Fibroblast of the aortic adventitia (primary cell): ENCODE data around the gene CTIF. TPM values are rescaled to one million over a fixed set of nuclear protein-coding genes. Genes with fewer than 3 reads are reported as not detected.
A peak's percentile ranks its signal among the peaks of the same experiment; 100 is the strongest.

Experiments used
- DNase-seq: peaks from one replicate; pipeline ENCODE4 v3.0.0-alpha.2; 2010; ENCODE audit warnings: low read depth
- H3K4me3 ChIP-seq: 2 replicates; pipeline ENCODE4 v1.5.1; 2011; ENCODE audit warnings: low read depth, mild to moderate bottlenecking, control low read depth, low read length, moderate library complexity
- total RNA-seq: library from RNA; depleted of rRNA; stranded (reverse); fragments of >200 nt; gene quantifications from 2 replicates; pipeline ENCODE4 v1.2.3, GENCODE V29; 2012; ENCODE audit warnings: low replicate concordance
- TF ChIP-seq, protein P1 (sequence below): IDR thresholded peaks from 2 replicates; pipeline ENCODE4 v1.5.1; 2011; ENCODE audit warnings: mild to moderate bottlenecking, low read length, control low read depth, inconsistent platforms; ENCODE audit not compliant: insufficient read depth

The CTIF gene
- total RNA-seq, 1 donor, result 29.0 TPM

- DNase-seq, result no peak
- TF ChIP-seq, protein P1, sequence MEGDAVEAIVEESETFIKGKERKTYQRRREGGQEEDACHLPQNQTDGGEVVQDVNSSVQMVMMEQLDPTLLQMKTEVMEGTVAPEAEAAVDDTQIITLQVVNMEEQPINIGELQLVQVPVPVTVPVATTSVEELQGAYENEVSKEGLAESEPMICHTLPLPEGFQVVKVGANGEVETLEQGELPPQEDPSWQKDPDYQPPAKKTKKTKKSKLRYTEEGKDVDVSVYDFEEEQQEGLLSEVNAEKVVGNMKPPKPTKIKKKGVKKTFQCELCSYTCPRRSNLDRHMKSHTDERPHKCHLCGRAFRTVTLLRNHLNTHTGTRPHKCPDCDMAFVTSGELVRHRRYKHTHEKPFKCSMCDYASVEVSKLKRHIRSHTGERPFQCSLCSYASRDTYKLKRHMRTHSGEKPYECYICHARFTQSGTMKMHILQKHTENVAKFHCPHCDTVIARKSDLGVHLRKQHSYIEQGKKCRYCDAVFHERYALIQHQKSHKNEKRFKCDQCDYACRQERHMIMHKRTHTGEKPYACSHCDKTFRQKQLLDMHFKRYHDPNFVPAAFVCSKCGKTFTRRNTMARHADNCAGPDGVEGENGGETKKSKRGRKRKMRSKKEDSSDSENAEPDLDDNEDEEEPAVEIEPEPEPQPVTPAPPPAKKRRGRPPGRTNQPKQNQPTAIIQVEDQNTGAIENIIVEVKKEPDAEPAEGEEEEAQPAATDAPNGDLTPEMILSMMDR, result no peak
- H3K4me3 ChIP-seq, result no peak overlapping the region
These were observed 236.7 kb downstream of the CTIF start for GRCh38 chr18:48775372-48776155.

GRCh38 chr18:48776156-48776555 is 237.3 kb downstream of the CTIF start:
- no peak overlapping the region for H3K4me3 ChIP-seq
- TF ChIP-seq, protein P1, result no peak
- no peak for DNase-seq

- DNase-seq, result no peak
- TF ChIP-seq, protein P1, result no peak
- no peak overlapping the region for H3K4me3 ChIP-seq
These were observed 237.8 kb downstream of the CTIF start for GRCh38 chr18:48776641-48777025.

- TF ChIP-seq, protein P1, result peak; percentile 86
- peak; percentile 36 for DNase-seq
These were observed 238.4 kb downstream of the CTIF start for GRCh38 chr18:48777026-48777743.

GRCh38 chr18:48777744-48778116 is 238.9 kb downstream of the CTIF start:
- H3K4me3 ChIP-seq, result no peak overlapping the region
- no peak for DNase-seq
- TF ChIP-seq, protein P1, result peak; percentile 3

More at GRCh38 chr18:48777026-48777743, 238.4 kb downstream of the CTIF start:
- no peak overlapping the region for H3K4me3 ChIP-seq

GRCh38 chr18:48778344-48779011 is 239.6 kb downstream of the CTIF start:
- DNase-seq, result no peak
- no peak overlapping the region for H3K4me3 ChIP-seq
- TF ChIP-seq, protein P1, result no peak
